NCI-H774 (cell line): ENCODE data around the gene NLGN2.

Experiments
- DNase-seq: peaks from one replicate; lab custom pipeline; 2025; lab: John Stamatoyannopoulos, UW

The NLGN2 gene

DNA sequence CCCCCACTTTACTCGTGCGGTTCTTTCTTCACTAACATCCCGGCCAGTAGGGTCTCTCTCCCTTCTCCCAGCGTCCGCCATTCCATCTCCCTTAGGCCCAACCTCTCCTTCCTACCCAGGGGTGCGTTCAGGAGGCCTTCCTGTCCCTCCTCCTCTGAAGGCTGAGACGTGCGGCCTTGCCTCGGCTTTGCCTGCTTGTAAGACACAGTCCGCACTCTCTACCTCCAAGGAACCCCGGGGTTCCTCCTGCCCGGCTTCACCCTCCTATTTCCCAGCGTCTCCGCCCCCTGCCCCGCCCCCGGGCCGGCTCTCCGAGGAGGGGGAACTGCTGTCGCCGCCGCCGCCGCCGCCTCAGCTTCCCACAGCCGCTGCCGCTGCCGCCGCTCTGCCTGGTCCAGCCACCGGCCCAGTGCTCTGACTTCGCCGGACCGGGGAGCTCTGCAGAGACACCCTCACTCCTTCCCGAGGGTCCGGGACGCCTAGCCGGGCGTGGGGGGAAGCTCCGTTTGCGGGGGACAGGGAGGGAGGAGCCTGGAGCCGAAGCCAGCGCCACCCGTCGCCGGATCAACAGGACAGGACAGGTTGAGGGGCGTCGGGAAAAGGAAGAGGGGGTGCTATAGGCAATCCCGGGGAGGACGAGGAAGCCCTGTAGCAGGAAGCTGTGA is 30.4 kb downstream of the NLGN2 start:
- no peak for DNase-seq

DNA sequence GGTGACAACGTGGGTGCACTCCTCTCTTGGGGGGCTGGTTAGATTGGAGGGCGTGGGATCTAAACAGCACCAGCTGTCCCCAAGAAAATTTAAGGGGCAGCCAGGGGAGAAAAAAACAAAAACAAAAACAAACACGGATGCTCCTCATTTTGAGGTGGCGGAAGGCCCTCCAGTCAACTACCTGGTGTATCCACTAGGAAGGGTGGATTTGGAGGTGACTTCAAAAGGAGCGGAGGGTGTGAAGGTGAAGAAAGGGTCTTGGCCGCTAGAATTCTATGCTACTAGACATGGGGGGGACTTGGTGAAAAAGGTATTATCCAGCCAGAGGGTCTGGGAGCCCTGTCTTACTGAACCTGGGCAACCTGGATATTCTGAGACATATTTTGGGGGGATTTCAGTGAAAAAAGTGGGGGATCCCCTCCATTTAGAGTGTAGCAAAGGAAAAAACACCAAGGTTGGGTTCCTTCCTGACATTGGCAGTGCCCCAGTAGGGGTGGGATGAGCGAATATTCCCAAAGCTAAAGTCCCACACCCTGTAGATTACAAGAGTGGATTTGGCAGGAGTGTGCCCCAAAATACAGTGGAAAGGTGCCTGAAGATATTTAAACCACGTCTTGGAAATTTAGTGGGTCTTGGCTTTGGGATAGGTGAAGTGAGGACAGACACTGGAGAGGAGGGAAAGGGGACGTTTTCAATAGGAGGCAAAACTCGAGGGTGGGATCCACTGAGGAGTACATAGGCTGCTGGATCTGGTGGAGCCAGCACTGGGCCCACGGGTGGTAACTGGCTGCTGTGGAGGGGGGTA is 31.2 kb downstream of the NLGN2 start:
- no peak for DNase-seq

- no peak for DNase-seq
Observed at GRCh38 chr17:7439462-7440112, 31.9 kb downstream of the NLGN2 start, which contains the start of gene FGF11. FGF11 (plus strand) TSS chr17:7439512; CDS start chr17:7439621, 109 bp downstream.

DNA sequence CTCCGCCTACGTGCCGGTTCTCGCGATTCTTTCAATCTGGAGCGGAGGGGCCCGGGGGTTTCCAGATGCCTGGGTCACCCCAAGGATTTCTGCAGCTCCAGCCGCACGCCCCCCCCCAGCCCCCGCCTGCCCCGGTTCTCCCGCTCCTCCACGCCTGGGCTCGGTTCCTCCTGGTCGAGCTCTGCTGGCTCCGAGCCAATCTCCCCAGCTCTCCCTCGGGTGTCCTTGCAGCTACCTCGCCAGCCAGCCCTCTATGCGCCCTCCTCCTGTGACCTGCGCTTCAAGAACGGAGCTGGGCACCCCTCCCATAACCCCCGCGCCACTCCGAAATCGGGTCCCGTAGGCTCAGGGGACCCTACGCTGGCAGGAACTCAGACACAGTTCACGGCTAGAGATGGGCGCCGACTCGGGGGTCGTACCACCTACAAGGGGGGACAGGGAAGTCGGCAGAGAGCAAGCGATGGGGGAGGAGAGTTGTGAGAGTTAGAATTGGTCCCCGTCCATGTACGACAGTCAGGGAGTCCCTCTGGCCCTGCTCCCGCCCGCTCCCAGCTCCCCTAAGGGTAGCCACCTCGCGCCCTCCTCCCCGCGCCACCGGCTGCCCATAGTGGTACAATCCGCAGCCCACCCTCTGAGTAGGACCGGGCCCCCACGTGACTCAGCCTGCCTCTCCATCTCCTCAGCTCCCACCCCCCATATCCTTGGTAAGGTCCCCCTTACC is 32.6 kb downstream of the NLGN2 start:
- no peak for DNase-seq

- DNase-seq, result no peak
Observed at GRCh38 chr17:7440834-7441195, 33.2 kb downstream of the NLGN2 start.

DNA sequence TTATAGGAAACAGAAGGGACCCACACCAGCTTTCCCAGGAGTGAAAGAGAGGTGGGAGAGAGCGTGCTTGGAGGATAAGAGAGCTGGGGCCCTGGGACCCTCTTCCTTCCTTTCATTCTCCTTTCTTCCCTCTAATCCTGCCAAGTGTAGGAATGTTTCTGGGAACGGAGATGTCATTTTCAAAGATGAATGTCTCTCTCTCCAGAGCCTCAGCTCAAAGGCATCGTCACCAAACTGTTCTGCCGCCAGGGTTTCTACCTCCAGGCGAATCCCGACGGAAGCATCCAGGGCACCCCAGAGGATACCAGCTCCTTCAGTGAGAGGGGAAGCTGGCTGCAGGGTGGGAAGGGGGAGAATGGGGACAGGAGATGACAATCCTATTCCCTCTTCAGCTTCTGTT is 33.6 kb downstream of the NLGN2 start:
- no peak for DNase-seq

DNA sequence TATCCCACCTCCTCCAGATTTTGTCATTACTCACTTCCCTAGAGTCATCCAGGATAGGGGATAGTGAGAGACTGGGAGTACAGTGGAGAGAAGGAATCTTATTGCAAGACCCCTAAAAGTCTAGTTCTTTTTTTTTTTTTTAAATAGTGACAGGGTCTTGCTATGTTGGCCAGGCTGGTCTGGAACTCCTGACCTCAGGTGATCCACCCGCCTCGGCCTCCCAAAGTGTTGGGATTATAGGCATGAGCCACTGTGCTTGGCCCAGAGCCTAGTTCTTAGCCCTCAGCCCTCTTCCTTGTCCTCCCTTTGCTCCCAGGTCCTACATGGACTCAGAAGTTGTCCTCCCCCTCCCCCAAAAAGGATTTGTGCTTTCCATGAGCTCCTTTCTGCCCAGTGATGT is 34.5 kb downstream of the NLGN2 start:
- no peak for DNase-seq

GRCh38 chr17:7443499-7444485 is 36.1 kb downstream of the NLGN2 start:
- DNase-seq, result no peak

GRCh38 chr17:7444682-7445618 is 37.3 kb downstream of the NLGN2 start, which contains the start of gene CHRNB1:
CHRNB1 (plus strand) TSS chr17:7445061; CDS start chr17:7445128, 67 bp downstream.
- DNase-seq, result peak; percentile 35

DNA sequence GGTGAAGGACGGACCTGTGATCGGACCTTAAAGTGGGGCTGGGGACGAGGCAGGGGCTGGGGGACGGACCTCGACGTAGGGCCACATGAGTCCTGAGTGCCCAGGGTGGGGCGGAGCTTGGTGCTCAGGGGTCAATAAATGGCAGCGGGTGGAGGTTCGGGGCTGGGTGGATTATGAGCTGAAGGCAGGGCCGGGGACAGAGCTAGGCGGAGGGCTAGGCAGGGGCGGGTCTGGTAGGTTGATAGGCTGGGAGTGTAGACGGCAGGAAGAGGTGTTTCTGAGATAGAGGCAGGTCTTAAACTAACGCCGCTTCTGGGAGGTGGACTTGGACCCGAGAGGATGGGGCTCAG is 37.9 kb downstream of the NLGN2 start:
- peak; percentile 24 for DNase-seq

DNA sequence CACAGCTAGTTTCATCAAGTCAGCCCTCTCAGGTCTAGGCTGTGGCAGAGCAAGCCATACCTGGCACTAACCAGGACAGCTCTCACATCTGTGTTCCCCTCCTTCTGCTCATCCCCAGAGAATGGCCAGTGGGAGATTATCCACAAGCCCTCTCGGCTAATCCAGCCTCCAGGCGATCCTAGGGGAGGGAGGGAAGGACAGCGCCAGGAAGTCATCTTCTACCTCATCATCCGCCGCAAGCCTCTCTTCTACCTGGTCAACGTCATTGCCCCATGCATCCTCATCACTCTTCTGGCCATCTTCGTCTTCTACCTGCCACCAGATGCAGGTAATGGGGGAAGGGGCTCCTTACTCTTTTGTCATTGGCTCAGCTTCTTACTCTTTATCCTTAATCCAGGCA is 40.8 kb downstream of the NLGN2 start:
- DNase-seq, result no peak

DNA sequence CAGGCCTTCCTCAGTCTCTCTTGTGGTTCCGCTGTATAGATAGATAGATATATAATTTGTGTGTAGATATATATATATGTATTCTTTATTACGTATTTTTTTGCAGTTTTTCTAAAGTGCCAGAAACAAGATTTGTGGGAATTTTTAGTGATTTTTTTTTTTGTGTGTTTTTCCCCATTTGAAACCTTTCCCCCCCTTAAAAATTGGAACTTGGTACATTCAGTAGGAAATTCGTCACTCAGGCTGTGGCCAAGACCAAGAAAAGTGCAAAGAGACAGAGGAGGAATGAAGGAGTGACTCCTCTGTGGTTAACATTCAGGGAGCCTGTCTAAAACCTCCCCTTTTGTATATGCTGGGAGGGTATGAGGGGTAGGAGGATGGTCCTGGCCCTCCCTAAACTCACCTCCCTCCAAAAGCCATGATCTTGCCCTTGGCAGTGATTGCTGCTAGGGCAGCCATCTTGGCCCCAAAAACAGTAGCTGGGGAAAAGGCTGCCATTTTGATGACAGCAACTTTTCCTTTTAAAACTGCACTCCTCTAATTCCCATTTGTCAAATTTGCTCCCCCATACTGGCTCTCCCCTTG is 52.4 kb downstream of the NLGN2 start:
- DNase-seq, result no peak

DNA sequence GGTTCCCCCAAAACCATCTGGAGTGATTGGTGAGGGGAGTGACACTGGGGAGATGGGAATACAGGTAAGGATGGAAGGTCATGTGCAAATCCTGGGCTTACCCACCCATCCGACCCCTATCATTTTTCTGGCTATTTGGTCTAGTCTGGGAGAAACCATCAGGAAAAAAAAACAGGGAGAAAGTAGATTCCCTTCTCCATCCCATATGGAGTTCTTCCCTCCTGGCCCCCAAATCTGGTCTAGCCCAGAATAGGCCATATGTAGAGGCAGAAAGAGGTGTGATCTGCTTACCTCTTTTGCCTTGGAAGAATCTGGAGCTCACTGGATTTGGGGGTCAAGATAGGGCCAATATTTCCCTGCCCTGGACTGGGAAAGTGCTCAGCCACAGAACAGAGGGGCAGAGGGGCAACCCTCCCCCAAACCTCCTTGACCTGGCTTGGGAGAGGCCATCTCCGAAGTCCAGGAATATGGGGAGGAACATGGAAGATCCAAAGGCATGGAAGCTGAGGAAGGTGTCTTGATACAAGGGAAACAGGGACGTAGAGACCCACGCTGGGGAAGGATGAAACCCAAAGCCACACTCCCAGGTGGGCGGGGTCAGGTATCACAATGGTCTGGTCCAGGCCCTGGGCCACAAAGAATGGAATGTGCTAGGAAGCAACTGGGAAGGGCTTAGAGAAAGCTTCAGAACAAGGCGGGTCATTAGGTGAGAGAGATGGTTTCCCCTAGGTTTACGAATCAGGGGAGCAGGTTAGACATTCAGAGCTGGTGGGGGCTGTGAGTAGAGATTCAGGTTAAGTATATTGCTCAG is 53.4 kb downstream of the NLGN2 start:
- no peak for DNase-seq

GRCh38 chr17:7462474-7463371 is 55.1 kb downstream of the NLGN2 start:
- DNase-seq, result no peak

- no peak for DNase-seq
Observed at GRCh38 chr17:7463372-7463846, 55.8 kb downstream of the NLGN2 start.

DNA sequence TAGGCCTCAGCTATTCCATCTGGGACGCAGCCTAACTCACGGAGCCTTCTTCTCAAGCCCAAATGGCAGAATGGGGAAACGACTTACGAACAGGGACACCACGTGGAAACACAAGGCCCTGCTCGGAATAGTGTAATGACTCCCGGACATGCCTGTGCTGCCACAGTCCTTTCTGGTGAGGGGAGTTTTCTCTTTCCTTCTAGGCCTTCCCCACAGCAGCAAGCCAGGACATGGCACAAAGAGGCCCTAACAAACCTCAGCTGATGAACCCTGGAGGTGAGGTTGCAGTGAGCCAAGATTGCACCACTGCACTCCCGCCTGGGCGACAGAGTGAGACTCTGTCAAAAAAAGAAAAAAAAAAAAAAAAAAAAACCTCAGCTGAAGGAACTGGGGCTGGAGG is 56.4 kb downstream of the NLGN2 start:
- DNase-seq, result no peak

GRCh38 chr17:7465597-7466275 is 58.1 kb downstream of the NLGN2 start:
- no peak for DNase-seq
